ENCODE results near the gene VPS18.

DNA sequence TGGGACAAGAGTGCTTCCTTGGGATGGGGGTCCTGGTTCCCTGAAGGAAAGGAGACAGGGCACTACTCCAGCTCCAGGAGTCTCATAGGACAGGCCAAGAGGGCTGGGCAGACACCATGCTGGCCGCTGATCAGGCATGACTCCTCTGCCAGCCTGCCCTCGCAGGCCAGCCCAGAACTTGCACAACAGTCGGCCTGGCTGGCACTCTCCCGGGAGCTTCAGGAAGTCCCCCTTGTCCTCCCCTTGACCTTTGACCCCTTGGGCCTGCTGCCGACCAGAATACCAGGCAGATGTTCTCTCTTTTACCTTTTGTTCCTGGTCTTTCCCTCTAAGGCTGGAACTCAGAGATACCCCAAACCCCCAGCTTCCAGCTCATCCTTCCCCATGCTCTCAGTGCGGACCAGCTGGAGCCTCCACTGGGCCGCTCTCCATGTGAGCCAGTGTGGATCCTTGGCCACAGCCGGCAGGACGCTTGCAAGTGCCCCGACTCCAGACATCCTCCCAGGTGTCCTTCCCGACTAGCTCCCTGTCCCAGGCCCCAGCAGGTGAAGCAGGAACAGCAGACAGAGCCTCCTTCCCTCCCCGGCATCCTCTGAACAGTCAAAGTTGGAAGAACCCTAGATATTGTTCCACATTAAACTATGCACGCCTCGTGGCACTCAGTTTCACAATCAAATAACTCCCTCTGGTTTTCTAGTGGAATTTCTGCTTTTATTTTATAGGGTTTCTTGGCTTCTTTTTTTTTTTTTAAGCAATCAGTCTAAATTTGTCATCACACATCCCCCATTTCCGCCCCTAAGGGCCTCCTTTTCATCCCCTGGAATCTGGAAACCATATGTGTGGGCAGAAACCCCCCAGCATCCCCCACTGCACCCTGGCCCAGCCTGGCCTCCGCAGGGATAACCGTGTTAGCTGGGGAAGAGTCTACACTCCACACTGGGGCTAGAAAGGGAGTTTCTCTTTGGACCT, 15.7 kb downstream of the VPS18 start:
- TF ChIP-seq, protein P1, sequence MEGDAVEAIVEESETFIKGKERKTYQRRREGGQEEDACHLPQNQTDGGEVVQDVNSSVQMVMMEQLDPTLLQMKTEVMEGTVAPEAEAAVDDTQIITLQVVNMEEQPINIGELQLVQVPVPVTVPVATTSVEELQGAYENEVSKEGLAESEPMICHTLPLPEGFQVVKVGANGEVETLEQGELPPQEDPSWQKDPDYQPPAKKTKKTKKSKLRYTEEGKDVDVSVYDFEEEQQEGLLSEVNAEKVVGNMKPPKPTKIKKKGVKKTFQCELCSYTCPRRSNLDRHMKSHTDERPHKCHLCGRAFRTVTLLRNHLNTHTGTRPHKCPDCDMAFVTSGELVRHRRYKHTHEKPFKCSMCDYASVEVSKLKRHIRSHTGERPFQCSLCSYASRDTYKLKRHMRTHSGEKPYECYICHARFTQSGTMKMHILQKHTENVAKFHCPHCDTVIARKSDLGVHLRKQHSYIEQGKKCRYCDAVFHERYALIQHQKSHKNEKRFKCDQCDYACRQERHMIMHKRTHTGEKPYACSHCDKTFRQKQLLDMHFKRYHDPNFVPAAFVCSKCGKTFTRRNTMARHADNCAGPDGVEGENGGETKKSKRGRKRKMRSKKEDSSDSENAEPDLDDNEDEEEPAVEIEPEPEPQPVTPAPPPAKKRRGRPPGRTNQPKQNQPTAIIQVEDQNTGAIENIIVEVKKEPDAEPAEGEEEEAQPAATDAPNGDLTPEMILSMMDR (conservative IDR thresholded peaks at IDR 0.05 in 1 of 2, IDR thresholded peaks at IDR 0.05 in 1 of 2; ENCODE audit: low read depth in 1 of 2, low read length in 2 of 2) = no peak
- no peak for TF ChIP-seq EZH2 (IDR thresholded peaks at IDR 0.05; ENCODE audit: low read length, missing control alignments)
